Ovary (tissue), 3 donors: ENCODE measurements around the gene SCNM1.

Experiments
- CTCF ChIP-seq, 3 donors: fragments of 450-650 bp in 2 of 3; fragments of 200-600 bp in 1 of 3; IDR thresholded peaks; one replicate each; pipeline versions ENCODE4 v1.5.1 to v1.8.0; 2016 to 2022; ENCODE audit warnings: antibody characterized with exemption in 3 of 3, mild to moderate bottlenecking in 1 of 3
- POLR2A ChIP-seq: fragments of 450-650 bp; IDR thresholded peaks from one replicate; pipeline ENCODE4 v1.6.1; 2017; ENCODE audit warnings: antibody characterized with exemption, mild to moderate bottlenecking, moderate library complexity
- donor health status: DM: no; HTN: no; CAD: no.

DNA sequence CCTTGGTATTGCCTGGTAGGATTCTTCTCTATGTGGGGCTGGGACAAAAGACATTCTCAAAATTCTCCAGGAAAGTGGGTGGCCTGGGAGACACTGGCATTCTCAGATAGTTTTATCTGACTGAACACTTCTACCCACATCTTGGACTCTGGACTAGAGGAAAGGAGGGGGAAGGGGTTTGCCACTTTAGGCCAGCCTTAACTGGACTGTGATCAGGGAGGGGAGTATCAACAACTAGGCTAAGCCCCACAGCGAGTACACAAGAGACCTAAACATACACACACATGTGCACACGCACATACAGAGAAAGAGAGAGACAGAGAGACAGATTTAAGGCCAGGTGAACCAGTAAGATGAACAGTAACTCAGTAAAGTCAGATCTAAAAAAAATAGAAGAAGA lies 18.3 kb upstream of the SCNM1 start:
- TF ChIP-seq CTCF (IDR thresholded peaks at IDR 0.05), result no peak
- TF ChIP-seq POLR2A, result no peak
